Sigmoid colon (tissue), 4 donors: ENCODE results near the gene RPS6KB1.

ENCODE experiments used
- CTCF ChIP-seq, 4 experiments: fragments of 450-650 bp in 3 of 4; fragments of 200-600 bp in 1 of 4; IDR thresholded peaks; one replicate each; pipeline ENCODE4 v1.5.1; 2016 to 2019; ENCODE audit warnings: antibody characterized with exemption in 4 of 4, mild to moderate bottlenecking in 3 of 4, moderate library complexity in 2 of 4
- EP300 ChIP-seq, 4 donors: sonication (generic); formaldehyde crosslinking; IDR thresholded peaks; one replicate each; pipeline ENCODE4 v1.6.1; 2017; ENCODE audit warnings: antibody characterized with exemption in 4 of 4
- POLR2A ChIP-seq, 2 donors: fragments of 450-650 bp; IDR thresholded peaks; one replicate each; pipeline ENCODE4 v1.6.1; 2016; ENCODE audit warnings: antibody characterized with exemption in 2 of 2, mild to moderate bottlenecking in 2 of 2, moderate library complexity in 2 of 2
- POLR2AphosphoS5 ChIP-seq, 4 donors: sonication (generic); formaldehyde crosslinking; IDR thresholded peaks; one replicate each; pipeline ENCODE4 v1.6.1; 2017; ENCODE audit warnings: antibody characterized with exemption in 4 of 4

- TF ChIP-seq CTCF (IDR thresholded peaks at IDR 0.05) (no peak), POLR2AphosphoS5 (IDR thresholded peaks at IDR 0.05) (peak in 1 of 4 donors; percentile 7), EP300 (IDR thresholded peaks at IDR 0.05) (no peak), POLR2A (IDR thresholded peaks at IDR 0.05) (no peak)
Measured at GRCh38 chr17:59963738-59964481, 71.0 kb downstream of the RPS6KB1 start.
